ENCODE data around the gene PACRG.

Gene PACRG

DNA sequence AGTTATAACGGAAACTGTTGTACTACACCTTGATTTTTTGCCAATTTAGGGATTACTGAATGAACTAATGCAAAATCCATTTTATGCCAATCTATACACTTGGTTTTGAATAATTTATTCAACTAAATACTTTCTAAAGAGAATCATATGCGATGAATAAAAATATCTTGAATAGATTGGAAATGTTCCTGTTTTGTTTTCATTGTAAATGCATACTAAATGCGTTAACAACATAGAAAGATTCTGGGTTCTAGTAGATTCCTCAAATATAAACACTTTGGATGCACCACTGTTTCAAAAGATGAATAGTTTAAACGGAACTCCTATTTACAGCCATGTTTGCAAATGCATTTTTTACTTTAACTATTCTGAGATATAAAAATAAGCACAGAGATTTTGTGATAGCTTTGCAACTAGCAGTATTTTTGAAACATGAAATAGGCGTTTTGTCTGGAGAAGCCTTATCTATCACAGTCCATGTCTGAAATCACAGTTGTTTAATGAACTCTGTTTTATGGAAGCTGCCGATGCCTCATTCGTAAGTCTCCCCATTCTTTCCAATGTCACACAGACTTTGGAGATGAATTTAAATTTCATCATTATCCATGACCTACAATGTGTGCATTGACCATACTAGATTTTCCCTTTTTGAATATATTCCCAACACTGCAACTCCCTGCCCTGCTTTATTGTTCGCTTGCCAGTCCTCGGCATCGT, 409.1 kb downstream of the PACRG start:
- no peak overlapping the region for H2BK15ac ChIP-seq (replicated peaks; ENCODE audit: low read depth)
- no peaks in the 10 kb centered on the region for H3K4me1 ChIP-seq (ENCODE audit: control insufficient read depth, low read depth, low read length)
- H3K27me3 ChIP-seq (ENCODE audit: insufficient read depth, low read length, poor library complexity): no peaks in the 10 kb centered on the region
- H4K5ac ChIP-seq (ENCODE audit: low read length): no peak overlapping the region
- no peaks in the 10 kb centered on the region for H3K79me2 ChIP-seq (ENCODE audit: control insufficient read depth, insufficient read depth, low read length)
- no peak overlapping the region for H3K9ac ChIP-seq (ENCODE audit: low read length)
- WGBS (ENCODE audit: extremely low coverage, insufficient coverage, low lambda C conversion rate): no CpG with 5 or more reads among the region's 10 CpGs
- no peak for DNase-seq
- H4K8ac ChIP-seq (ENCODE audit: low read depth, low read length): no peak overlapping the region
- no peak overlapping the region for H3K56ac ChIP-seq (ENCODE audit: low read length)
- no peak overlapping the region for H2AK5ac ChIP-seq (ENCODE audit: low read length)
- no peak overlapping the region for H3K4me3 ChIP-seq (ENCODE audit: low read length)
- no peak overlapping the region for H2BK120ac ChIP-seq (ENCODE audit: low read depth, low read length)
- no peak overlapping the region for H2BK5ac ChIP-seq (ENCODE audit: low read length)
- H3K18ac ChIP-seq (ENCODE audit: low read length): no peak overlapping the region
- no peak overlapping the region for H3K23ac ChIP-seq (ENCODE audit: low read length)
- no peak overlapping the region for H3K27ac ChIP-seq (ENCODE audit: low read depth, low read length)
- H3K4ac ChIP-seq (ENCODE audit: low read depth, low read length): no peak overlapping the region
- no peak overlapping the region for H3K4me2 ChIP-seq (ENCODE audit: low read length)
- no peaks in the 10 kb centered on the region for H3K79me1 ChIP-seq (ENCODE audit: low read length)
- no peaks in the 10 kb centered on the region for H3K36me3 ChIP-seq (ENCODE audit: control insufficient read depth, insufficient read depth, low read length)

DNA sequence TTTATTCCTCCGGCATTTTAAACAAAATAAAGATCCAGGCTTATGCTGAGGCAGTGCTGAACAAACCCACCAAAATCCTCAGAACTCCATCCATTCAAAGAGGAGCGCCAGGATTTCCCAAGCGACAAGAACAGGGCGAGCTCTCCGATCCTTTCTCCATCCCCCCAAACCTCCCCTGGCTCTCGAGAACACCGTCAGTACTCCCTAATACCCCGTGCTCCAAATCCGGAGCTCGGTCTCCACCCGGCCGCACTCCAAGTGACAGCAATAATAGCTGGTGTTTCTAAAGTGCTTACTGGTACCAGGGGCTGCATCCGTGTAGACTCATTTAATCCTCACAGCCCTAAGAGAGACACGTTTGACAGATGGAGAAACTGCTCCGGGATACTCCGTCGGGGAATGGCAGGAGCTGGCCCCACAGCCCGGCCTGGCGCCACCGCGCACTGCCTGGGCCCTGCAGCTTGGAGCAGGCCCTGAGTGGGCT, 409.7 kb downstream of the PACRG start:
- no peak overlapping the region for H2BK120ac ChIP-seq (ENCODE audit: low read depth, low read length)

GRCh38 chr6:163146036-163146435, 418.3 kb downstream of the PACRG start:
- H3K4me3 ChIP-seq (ENCODE audit: low read length): no peak overlapping the region
- no peak overlapping the region for H2AK5ac ChIP-seq (ENCODE audit: low read length)
- H3K27me3 ChIP-seq (ENCODE audit: insufficient read depth, low read length, poor library complexity): no peaks in the 10 kb centered on the region
- H2BK5ac ChIP-seq (ENCODE audit: low read length): no peak overlapping the region
- H3K56ac ChIP-seq (ENCODE audit: low read length): no peak overlapping the region
- H3K4me2 ChIP-seq (ENCODE audit: low read length): no peak overlapping the region
- H3K18ac ChIP-seq (ENCODE audit: low read length): no peak overlapping the region
- no peak overlapping the region for H2BK120ac ChIP-seq (ENCODE audit: low read depth, low read length)
- H3K9ac ChIP-seq (ENCODE audit: low read length): no peak overlapping the region
- WGBS (ENCODE audit: extremely low coverage, insufficient coverage, low lambda C conversion rate): no CpG with 5 or more reads among the region's 4 CpGs
- no peak overlapping the region for H3K27ac ChIP-seq (ENCODE audit: low read depth, low read length)
- no peak overlapping the region for H4K5ac ChIP-seq (ENCODE audit: low read length)
- no peaks in the 10 kb centered on the region for H3K36me3 ChIP-seq (ENCODE audit: control insufficient read depth, insufficient read depth, low read length)
- H3K4ac ChIP-seq (ENCODE audit: low read depth, low read length): no peak overlapping the region
- no peak overlapping the region for H4K8ac ChIP-seq (ENCODE audit: low read depth, low read length)
- no peaks in the 10 kb centered on the region for H3K79me2 ChIP-seq (ENCODE audit: control insufficient read depth, insufficient read depth, low read length)
- H2BK15ac ChIP-seq (replicated peaks; ENCODE audit: low read depth): no peak overlapping the region
- H3K23ac ChIP-seq (ENCODE audit: low read length): no peak overlapping the region
- H3K79me1 ChIP-seq (ENCODE audit: low read length): no peaks in the 10 kb centered on the region
- DNase-seq: no peak
- no peaks in the 10 kb centered on the region for H3K4me1 ChIP-seq (ENCODE audit: control insufficient read depth, low read depth, low read length)

More for the DNA sequence above, 409.7 kb downstream of the PACRG start:
- Histone ChIP-seq H3K23ac (ENCODE audit: low read length) (no peak overlapping the region), H3K4me3 (ENCODE audit: low read length) (no peak overlapping the region), H4K5ac (ENCODE audit: low read length) (no peak overlapping the region), H3K4ac (ENCODE audit: low read depth, low read length) (no peak overlapping the region), H3K56ac (ENCODE audit: low read length) (no peak overlapping the region), H3K9ac (ENCODE audit: low read length) (no peak overlapping the region), H3K27ac (ENCODE audit: low read depth, low read length) (no peak overlapping the region), H4K8ac (ENCODE audit: low read depth, low read length) (no peak overlapping the region), H3K18ac (ENCODE audit: low read length) (no peak overlapping the region), H3K79me1 (ENCODE audit: low read length) (no peaks in the 10 kb centered on the region), H3K36me3 (ENCODE audit: control insufficient read depth, insufficient read depth, low read length) (no peaks in the 10 kb centered on the region), H3K4me1 (ENCODE audit: control insufficient read depth, low read depth, low read length) (no peaks in the 10 kb centered on the region), H3K4me2 (ENCODE audit: low read length) (no peak overlapping the region), H2AK5ac (ENCODE audit: low read length) (no peak overlapping the region), H3K79me2 (ENCODE audit: control insufficient read depth, insufficient read depth, low read length) (no peaks in the 10 kb centered on the region), H2BK5ac (ENCODE audit: low read length) (no peak overlapping the region), H2BK15ac (replicated peaks; ENCODE audit: low read depth) (no peak overlapping the region), H3K27me3 (ENCODE audit: insufficient read depth, low read length, poor library complexity) (no peaks in the 10 kb centered on the region)
- WGBS (ENCODE audit: extremely low coverage, insufficient coverage, low lambda C conversion rate): no CpG with 5 or more reads among the region's 21 CpGs
- DNase-seq: no peak

GRCh38 chr6:163147994-163148393, 420.2 kb downstream of the PACRG start:
- Histone ChIP-seq H2BK5ac (ENCODE audit: low read length) (no peak overlapping the region), H3K36me3 (ENCODE audit: control insufficient read depth, insufficient read depth, low read length) (no peaks in the 10 kb centered on the region), H2BK15ac (replicated peaks; ENCODE audit: low read depth) (no peak overlapping the region), H3K27ac (ENCODE audit: low read depth, low read length) (no peak overlapping the region), H3K4ac (ENCODE audit: low read depth, low read length) (no peak overlapping the region), H3K9ac (ENCODE audit: low read length) (no peak overlapping the region), H3K23ac (ENCODE audit: low read length) (no peak overlapping the region), H3K27me3 (ENCODE audit: insufficient read depth, low read length, poor library complexity) (no peaks in the 10 kb centered on the region), H4K5ac (ENCODE audit: low read length) (no peak overlapping the region), H4K8ac (ENCODE audit: low read depth, low read length) (no peak overlapping the region), H3K4me3 (ENCODE audit: low read length) (no peak overlapping the region), H3K18ac (ENCODE audit: low read length) (no peak overlapping the region), H2BK120ac (ENCODE audit: low read depth, low read length) (no peak overlapping the region), H3K56ac (ENCODE audit: low read length) (no peak overlapping the region), H3K4me2 (ENCODE audit: low read length) (no peak overlapping the region), H3K4me1 (ENCODE audit: control insufficient read depth, low read depth, low read length) (no peaks in the 10 kb centered on the region), H2AK5ac (ENCODE audit: low read length) (no peak overlapping the region), H3K79me1 (ENCODE audit: low read length) (no peaks in the 10 kb centered on the region), H3K79me2 (ENCODE audit: control insufficient read depth, insufficient read depth, low read length) (no peaks in the 10 kb centered on the region)
- no peak for DNase-seq
- WGBS (ENCODE audit: extremely low coverage, insufficient coverage, low lambda C conversion rate): no CpG with 5 or more reads among the region's 4 CpGs

- Histone ChIP-seq H3K36me3 (ENCODE audit: control insufficient read depth, insufficient read depth, low read length) (no peaks in the 10 kb centered on the region), H3K56ac (ENCODE audit: low read length) (no peak overlapping the region), H3K27ac (ENCODE audit: low read depth, low read length) (no peak overlapping the region), H3K4me3 (ENCODE audit: low read length) (no peak overlapping the region), H3K4me1 (ENCODE audit: control insufficient read depth, low read depth, low read length) (no peaks in the 10 kb centered on the region), H3K27me3 (ENCODE audit: insufficient read depth, low read length, poor library complexity) (no peaks in the 10 kb centered on the region), H2BK15ac (replicated peaks; ENCODE audit: low read depth) (no peak overlapping the region), H3K79me2 (ENCODE audit: control insufficient read depth, insufficient read depth, low read length) (no peaks in the 10 kb centered on the region), H2AK5ac (ENCODE audit: low read length) (no peak overlapping the region), H4K5ac (ENCODE audit: low read length) (no peak overlapping the region), H3K4me2 (ENCODE audit: low read length) (no peak overlapping the region), H2BK5ac (ENCODE audit: low read length) (no peak overlapping the region), H4K8ac (ENCODE audit: low read depth, low read length) (no peak overlapping the region), H3K23ac (ENCODE audit: low read length) (no peak overlapping the region), H3K9ac (ENCODE audit: low read length) (no peak overlapping the region), H3K18ac (ENCODE audit: low read length) (no peak overlapping the region), H3K4ac (ENCODE audit: low read depth, low read length) (no peak overlapping the region), H3K79me1 (ENCODE audit: low read length) (no peaks in the 10 kb centered on the region), H2BK120ac (ENCODE audit: low read depth, low read length) (no peak overlapping the region)
- DNase-seq: no peak
- WGBS (ENCODE audit: extremely low coverage, insufficient coverage, low lambda C conversion rate): no CpG with 5 or more reads among the region's 24 CpGs
Observed at GRCh38 chr6:163148451-163149278, 420.9 kb downstream of the PACRG start.

Data from mesendoderm (in vitro differentiated cells).